ENCODE results near the gene NKAIN2.
A peak's percentile ranks its signal among the peaks of the same experiment; 100 is the strongest.

Gene NKAIN2

DNA sequence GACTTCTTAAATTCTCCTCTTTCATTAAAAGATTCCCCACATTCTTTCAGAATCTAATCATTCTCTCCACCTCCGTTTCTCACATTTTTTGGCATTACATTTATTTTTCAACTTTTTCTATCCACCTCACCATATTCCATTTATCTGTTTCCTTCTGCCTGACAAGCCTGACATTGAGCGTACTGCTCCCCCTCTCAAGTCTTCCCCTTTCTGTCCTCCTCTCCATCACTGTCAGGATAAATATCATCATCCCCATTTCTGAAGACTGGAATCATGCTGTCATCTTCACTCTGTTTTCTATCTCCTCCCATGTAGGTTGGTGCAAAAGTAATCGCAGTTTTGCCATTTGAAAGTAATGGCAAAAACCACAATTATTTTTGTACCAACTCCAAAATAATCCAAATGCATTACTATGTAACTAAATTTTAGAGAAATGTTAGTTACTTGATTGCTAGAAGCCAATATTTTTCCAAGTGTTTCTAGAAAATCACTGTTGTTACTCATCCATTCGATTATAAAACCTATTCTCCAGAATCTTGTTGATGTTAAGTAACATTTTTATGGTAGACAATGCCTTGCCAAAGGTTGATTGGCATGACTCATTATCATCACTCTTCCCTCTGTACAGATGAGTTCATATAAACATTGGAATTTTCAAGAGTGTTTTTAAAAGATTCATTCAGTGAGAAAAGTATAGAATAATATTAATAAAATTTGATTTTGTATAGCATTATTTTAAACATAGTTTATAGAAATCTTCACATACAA lies 866.2 kb downstream of the NKAIN2 start:
- no peak overlapping the region for H3K4me3 ChIP-seq (ENCODE audit: low read depth, low read length)
- in situ Hi-C loops (cut with HindIII; ENCODE audit: low sequenced_read_pairs), result no loop called here
- no peak for DNase-seq (ENCODE audit: low read depth)
- TF ChIP-seq, protein P1, sequence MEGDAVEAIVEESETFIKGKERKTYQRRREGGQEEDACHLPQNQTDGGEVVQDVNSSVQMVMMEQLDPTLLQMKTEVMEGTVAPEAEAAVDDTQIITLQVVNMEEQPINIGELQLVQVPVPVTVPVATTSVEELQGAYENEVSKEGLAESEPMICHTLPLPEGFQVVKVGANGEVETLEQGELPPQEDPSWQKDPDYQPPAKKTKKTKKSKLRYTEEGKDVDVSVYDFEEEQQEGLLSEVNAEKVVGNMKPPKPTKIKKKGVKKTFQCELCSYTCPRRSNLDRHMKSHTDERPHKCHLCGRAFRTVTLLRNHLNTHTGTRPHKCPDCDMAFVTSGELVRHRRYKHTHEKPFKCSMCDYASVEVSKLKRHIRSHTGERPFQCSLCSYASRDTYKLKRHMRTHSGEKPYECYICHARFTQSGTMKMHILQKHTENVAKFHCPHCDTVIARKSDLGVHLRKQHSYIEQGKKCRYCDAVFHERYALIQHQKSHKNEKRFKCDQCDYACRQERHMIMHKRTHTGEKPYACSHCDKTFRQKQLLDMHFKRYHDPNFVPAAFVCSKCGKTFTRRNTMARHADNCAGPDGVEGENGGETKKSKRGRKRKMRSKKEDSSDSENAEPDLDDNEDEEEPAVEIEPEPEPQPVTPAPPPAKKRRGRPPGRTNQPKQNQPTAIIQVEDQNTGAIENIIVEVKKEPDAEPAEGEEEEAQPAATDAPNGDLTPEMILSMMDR (IDR thresholded peaks at IDR 0.05; ENCODE audit: low read depth, low read length, missing control alignments), result no peak

DNA sequence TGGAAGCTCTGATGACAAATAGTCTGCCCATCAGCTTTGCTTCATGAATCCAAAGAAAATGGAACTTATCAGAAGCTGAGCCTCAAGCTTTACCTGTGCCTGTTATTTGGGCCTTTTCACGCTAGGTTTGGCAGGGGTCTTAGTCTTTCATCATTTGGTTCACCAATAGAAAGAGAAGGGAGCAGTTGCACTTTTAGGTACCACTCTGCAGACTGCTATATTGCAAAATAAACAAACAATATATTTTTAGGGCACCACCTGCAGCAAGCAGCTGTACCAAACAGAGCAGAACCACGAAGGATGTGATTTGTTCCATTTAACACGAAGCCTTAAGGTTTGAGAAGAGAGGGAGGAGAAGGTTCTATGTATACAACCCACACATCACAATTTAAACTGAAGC lies 867.1 kb downstream of the NKAIN2 start:
- TF ChIP-seq, protein P1 (IDR thresholded peaks at IDR 0.05; ENCODE audit: low read depth, low read length, missing control alignments), result no peak
- in situ Hi-C loops (cut with HindIII; ENCODE audit: low sequenced_read_pairs), result no loop called here
- no peak overlapping the region for H3K4me3 ChIP-seq (ENCODE audit: low read depth, low read length)
- no peak for DNase-seq (ENCODE audit: low read depth)

- in situ Hi-C loops (cut with HindIII; ENCODE audit: low sequenced_read_pairs), result no loop called here
- TF ChIP-seq, protein P1 (IDR thresholded peaks at IDR 0.05; ENCODE audit: low read depth, low read length, missing control alignments), result no peak
- DNase-seq (ENCODE audit: low read depth), result no peak
- H3K4me3 ChIP-seq (ENCODE audit: low read depth, low read length), result no peak overlapping the region
Observed at GRCh38 chr6:124671324-124671723, 867.7 kb downstream of the NKAIN2 start.

DNA sequence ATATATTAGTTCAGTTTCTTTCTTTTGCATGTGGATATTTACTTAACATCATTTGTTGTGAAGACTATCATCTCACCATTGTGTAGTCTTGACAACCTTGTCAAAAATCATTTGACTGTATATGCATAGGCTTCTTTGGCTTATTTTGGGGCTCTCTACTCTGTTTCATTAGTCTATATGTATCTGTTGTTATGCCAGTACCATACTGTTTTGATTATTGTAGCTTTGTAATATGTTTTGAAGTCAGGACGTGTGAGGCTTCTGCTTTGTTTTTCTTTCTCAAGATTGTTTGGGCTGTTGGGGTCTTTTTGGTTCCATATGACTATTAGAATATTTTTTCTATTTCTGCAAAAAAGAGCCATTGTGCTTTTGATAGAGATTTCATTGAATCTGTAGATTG lies 870.4 kb downstream of the NKAIN2 start:
- no peak for DNase-seq (ENCODE audit: low read depth)
- in situ Hi-C loops (cut with HindIII; ENCODE audit: low sequenced_read_pairs), result no loop called here
- no peak overlapping the region for H3K4me3 ChIP-seq (ENCODE audit: low read depth, low read length)
- TF ChIP-seq, protein P1 (IDR thresholded peaks at IDR 0.05; ENCODE audit: low read depth, low read length, missing control alignments), result no peak

DNA sequence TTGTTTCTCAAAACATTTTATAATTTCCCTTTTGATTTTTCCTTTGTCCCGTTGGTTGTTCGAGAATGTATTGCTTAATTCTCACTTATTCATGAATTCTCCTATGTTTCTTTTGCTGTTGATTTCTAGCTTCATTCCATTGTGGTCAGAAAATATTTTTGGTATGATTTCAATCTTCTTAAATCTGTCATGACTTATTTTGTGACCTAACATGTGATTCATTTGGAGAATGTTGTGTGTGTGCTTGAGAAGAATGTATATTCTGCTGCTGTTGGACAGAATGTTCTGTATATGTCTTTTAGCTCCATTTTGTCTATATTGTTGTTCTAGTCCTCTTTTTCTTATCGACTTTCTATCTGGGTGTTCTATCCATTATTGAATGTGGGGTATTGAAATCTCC lies 872.4 kb downstream of the NKAIN2 start:
- no peak overlapping the region for H3K4me3 ChIP-seq (ENCODE audit: low read depth, low read length)
- peak; percentile 56 for DNase-seq (ENCODE audit: low read depth)
- in situ Hi-C loops (cut with HindIII; ENCODE audit: low sequenced_read_pairs), result no loop called here
- TF ChIP-seq, protein P1 (IDR thresholded peaks at IDR 0.05; ENCODE audit: low read depth, low read length, missing control alignments), result no peak

DNA sequence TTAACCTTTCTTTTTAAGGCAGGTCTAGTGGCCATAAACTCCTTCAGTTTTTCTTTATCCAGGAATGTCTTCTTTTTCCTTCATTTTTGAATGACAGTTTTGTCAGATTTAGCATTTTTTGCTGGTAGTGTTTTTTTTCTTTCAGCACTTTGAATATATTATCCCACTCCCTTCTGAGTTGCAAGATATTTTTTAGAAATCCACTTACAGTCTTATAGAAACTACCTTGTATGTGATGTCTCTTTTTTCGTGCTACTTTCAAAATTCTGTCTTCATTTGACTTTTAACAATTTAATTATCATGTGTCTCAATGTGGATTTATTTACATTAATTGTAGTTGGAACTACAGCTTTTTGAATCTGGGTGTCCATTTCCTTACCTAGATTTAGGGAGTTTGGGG lies 874.2 kb downstream of the NKAIN2 start:
- TF ChIP-seq, protein P1 (IDR thresholded peaks at IDR 0.05; ENCODE audit: low read depth, low read length, missing control alignments), result no peak
- in situ Hi-C loops (cut with HindIII; ENCODE audit: low sequenced_read_pairs), result no loop called here
- no peak for DNase-seq (ENCODE audit: low read depth)
- H3K4me3 ChIP-seq (ENCODE audit: low read depth, low read length), result no peak overlapping the region
